HepG2 (cell line): ENCODE data around the gene LIPC.
A peak's percentile ranks its signal among the peaks of the same experiment; 100 is the strongest.

ENCODE experiments used
- POLR2A ChIP-seq, 2 experiments: IDR thresholded peaks; 2 replicates each; pipeline ENCODE4 v1.6.1; 2011; ENCODE audit warnings: low read depth in 2 of 2, low read length in 2 of 2, mild to moderate bottlenecking in 1 of 2, moderate library complexity in 1 of 2; ENCODE audit not compliant: insufficient read depth in 1 of 2
- TF ChIP-seq, protein P1 (sequence below): sonication (generic); formaldehyde crosslinking; IDR thresholded peaks from 2 replicates; pipeline ENCODE4 v1.5.0; 2020; ENCODE audit warnings: missing genetic modification reagents, mild to moderate bottlenecking, borderline replicate concordance
- TF ChIP-seq, protein P2 (sequence below): sonication (generic); formaldehyde crosslinking; IDR thresholded peaks from 2 replicates; pipeline ENCODE4 v1.5.0; 2020; ENCODE audit warnings: mild to moderate bottlenecking, missing genetic modification reagents, moderate library complexity

DNA sequence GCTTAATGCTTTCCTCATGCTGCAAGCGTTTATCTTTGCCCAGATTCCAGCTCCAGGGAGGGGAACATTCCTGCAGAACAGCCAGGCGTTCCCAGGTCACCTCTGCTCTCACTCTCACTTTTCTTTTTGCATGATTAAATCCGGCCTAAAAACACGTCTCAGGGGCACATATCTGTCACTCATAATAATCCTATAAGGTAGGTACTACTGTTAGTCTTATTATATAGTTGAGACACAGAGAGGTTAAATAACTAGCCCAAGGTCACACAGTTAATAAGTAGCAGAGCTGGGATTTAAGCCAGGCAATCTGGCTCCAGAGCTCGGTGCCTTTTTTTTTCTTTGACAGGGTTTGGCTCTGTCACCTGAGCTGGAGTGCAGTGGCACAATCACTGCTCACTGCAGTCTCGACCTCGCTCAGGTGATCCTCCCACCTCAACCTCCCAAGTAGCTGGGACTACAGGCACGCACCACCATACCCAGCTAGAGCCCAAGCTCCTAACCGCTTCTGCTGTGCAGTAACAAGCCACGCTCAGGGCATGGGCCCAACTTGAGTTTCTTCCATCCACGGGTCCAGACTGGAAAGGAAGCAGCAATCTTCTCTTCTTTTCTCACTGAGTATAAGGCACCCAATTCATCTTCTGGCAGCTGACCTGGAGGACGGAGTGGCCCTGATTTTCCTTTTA, 96.5 kb downstream of the LIPC start:
- TF ChIP-seq, protein P1, sequence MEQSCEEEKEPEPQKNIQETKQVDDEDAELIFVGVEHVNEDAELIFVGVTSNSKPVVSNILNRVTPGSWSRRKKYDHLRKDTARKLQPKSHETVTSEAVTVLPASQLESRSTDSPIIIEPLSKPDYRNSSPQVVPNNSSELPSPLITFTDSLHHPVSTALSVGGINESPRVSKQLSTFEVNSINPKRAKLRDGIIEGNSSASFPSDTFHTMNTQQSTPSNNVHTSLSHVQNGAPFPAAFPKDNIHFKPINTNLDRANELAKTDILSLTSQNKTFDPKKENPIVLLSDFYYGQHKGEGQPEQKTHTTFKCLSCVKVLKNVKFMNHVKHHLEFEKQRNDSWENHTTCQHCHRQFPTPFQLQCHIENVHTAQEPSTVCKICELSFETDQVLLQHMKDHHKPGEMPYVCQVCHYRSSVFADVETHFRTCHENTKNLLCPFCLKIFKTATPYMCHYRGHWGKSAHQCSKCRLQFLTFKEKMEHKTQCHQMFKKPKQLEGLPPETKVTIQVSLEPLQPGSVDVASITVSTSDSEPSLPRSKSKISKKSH (CRISPR knock-in tag): peak; percentile 75; the same call in 1 of the 2 replicates
- TF ChIP-seq POLR2A (IDR thresholded peaks at IDR 0.05; ENCODE audit: insufficient read depth in 1 of 2, low read depth in 2 of 2, low read length in 2 of 2): no peak
- TF ChIP-seq, protein P2, sequence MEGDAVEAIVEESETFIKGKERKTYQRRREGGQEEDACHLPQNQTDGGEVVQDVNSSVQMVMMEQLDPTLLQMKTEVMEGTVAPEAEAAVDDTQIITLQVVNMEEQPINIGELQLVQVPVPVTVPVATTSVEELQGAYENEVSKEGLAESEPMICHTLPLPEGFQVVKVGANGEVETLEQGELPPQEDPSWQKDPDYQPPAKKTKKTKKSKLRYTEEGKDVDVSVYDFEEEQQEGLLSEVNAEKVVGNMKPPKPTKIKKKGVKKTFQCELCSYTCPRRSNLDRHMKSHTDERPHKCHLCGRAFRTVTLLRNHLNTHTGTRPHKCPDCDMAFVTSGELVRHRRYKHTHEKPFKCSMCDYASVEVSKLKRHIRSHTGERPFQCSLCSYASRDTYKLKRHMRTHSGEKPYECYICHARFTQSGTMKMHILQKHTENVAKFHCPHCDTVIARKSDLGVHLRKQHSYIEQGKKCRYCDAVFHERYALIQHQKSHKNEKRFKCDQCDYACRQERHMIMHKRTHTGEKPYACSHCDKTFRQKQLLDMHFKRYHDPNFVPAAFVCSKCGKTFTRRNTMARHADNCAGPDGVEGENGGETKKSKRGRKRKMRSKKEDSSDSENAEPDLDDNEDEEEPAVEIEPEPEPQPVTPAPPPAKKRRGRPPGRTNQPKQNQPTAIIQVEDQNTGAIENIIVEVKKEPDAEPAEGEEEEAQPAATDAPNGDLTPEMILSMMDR (CRISPR knock-in tag): no peak
